Glomerular endothelial cell (primary cell): Measurements from ENCODE around the gene HPCAL1. TPM values are rescaled to one million over a fixed set of nuclear protein-coding genes. Genes with fewer than 3 reads are reported as not detected.

Source experiments
- DNase-seq: peaks from one replicate; pipeline ENCODE4 v3.0.0-alpha.2; 2011; ENCODE audit warnings: low read depth, low spot score; ENCODE audit errors: extremely low read depth
- total RNA-seq: library from RNA; depleted of rRNA; stranded (reverse); fragments of >200 nt; gene quantifications from 2 replicates; pipeline ENCODE4 v1.2.3, GENCODE V29; 2015

The HPCAL1 gene
- total RNA-seq, 1 donor from 2014 or later = 114 TPM

DNA sequence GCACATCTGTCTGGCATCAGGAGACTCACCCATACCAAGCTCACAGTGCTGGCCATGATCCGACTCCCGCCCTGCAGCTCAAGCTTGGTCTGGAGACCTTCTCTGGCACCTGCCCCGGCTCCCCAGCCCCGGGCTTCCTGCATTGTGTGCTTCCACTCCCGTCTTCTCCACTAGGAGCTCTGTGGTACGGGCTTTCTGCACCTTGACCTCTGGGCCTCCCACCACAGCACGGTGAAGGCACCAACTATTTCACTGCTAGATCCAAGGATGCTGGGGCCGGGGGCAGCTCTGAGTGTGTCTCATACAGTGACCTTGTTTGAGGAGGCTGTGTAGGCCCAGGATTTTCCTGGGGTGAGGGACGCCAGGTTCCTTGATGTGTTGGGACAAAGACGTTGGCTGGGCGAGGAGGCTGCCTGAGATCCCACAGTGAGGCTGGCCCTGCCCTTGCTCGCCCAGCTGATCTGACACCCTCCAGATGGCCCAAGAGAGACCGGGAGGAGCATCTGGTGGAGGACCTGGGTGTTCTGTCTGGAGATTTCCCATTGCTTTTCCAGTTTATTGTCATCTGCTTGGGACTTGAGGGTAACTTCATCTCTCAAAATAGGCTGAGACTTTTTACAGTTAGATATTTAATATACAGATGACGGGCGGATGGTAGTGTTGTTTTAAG, 64.0 kb downstream of the HPCAL1 start:
- DNase-seq = no peak

DNA sequence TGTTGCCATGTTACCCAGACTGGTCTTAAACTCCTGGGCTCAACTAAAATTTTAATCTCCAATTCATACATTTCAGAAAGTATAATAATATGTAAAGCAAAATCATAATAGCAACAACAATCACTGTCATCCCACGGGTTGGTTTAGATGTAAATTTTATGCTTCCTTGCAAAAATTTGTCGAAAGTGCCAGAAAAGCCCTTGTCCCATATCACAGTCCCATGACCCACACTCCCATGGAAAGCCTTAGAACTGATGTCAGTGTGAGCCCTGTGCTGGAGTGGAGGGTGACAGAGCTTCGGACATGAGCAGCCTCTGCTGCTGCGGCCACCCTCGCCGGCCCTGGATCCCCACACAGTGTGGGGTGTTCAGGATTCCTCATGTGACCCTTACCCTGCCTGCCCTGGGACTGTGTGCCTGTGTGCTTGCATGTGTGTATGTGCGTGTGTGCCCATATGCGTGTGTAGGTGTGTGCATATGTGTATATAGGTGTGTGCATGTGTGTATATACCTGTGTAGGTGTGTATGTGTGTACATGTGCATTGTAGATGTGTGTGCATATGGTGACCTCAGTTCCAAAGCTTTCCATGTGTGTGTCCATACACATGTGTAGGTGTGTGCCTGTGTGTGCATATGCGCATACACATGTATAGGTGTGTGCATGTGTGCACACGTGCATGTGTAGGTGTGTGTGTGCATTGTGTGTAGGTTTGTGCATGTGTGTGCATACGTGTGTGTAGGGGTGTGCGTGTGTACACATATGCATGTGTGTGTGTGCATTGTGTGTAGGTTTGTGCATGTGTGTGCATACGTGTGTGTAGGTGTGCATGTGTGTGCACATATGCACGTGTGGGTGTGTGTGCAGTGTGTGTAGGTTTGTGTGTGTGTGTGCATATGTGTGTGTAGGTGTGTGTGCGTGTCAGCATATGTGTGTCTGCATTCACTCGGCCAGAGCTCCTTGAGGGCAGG, 65.1 kb downstream of the HPCAL1 start:
- no peak for DNase-seq

DNA sequence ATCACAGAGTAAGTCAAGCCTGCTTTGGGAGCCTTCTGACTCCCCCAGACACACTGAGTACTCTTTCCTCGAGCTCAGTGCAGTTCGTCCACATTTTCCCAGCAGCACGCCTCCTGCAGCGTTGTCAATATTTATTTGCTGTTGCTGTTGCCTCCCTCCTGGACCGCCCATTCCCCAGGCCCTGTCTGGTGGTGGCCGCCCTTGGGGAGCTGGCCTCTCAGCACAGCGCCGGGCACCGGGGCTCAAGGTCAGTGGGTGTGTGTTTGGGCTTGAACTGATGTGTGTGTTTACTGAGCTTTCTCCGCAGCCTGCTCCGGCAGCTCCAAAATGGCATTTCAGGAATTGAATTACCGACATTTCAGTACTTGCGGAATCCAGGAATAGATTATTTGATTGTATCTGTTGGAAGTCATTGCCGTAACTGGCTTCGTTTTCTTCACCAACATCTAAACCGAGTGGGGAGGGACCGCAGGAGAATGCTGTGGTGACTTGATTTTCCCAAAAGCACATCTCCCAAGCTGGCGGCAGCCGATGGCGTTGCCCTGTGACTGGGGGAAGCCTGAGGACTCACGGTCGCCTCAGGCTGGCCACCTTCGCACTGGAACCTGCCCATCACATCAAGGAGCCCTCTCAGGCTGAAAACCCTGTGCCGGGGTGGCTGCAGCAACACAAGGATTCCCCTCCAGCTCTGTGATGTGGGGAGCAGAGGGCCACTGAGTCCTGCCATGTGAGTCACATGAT, 66.0 kb downstream of the HPCAL1 start:
- DNase-seq = no peak

DNA sequence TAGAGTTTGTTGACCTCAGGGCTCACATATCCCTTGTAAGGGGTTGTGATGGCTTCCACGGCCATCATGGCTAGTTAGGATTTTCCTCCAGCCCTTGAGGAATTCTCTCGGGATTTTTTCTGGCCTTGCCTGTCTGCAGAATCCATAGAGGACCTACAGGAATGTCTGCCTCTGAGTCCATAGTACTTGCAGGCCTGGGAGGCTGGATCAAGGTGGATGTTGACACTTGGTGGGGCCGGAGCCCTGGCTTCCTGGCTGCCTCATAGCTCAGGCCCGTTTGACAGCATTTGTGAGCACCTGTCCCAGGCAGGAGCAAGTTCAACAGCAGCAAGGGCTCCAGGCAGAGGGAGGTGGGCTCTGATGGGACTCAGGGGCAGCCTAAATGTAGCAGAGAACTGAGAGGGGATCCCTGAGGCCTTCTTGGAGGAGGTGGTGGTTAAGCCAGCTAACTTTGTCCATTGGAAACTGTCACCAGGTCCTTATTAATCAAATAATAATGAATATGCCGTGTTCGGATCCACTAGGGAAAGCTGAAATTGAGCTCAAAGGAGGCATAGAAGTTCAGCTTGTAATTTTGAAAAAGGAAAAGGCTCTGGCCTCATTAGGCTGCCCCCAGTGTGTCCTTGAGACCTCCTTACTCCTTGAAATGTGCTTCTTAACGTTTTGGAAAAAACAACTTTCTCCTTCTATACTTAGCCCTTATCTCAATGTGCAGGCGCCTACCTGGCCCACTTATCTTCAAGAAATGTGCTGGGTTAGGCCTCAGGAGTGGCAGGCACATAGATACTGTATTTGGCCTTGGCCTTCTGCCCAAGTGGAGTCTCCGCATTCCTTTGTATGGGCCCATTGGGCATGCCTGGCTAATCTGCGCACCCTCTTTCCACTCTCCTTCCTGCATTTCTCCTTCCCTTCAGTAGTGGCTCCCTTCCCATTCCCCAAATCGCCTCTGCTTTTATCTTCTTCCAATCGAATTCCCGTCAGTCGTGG, 66.9 kb downstream of the HPCAL1 start:
- no peak for DNase-seq

DNA sequence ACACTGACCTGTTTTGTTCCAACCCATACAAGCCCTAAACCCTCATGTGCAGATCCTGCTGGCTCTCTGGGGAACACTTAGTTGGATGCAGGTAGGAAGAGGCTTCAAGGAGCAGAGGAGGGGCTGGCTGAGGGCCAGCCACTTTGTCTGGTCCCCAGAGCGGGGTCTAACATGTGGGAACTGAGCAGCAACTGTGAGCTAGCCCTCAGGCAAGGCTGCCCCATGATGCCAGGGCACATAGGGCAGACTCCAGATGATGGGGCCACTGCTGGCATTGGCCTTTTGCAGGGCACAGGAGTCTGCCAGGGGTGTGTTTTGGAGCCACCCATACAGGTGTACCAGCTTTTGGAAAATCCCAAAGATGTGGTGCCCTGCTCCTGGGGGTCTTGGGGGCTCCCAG, 67.7 kb downstream of the HPCAL1 start:
- DNase-seq = no peak

DNA sequence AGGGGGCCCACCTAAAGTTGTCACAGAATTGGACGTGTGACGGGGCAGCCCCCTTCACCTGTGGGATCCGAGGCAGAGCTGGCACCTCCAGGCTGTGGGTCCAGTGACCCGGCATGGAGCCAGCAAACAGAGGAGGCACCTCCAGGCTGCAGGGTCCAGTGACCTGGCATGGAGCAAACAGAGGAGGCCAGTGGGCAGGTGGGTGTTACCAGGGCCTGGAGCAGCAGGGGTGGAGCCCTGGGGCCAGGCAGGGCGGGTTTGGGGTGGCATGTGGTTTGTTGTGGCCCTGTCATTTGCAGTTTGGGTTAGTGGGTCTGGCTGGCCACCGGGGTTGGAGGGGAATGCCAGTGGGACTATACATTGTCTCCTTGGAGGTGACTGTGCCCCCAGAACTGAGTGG, 68.2 kb downstream of the HPCAL1 start:
- DNase-seq = no peak

DNA sequence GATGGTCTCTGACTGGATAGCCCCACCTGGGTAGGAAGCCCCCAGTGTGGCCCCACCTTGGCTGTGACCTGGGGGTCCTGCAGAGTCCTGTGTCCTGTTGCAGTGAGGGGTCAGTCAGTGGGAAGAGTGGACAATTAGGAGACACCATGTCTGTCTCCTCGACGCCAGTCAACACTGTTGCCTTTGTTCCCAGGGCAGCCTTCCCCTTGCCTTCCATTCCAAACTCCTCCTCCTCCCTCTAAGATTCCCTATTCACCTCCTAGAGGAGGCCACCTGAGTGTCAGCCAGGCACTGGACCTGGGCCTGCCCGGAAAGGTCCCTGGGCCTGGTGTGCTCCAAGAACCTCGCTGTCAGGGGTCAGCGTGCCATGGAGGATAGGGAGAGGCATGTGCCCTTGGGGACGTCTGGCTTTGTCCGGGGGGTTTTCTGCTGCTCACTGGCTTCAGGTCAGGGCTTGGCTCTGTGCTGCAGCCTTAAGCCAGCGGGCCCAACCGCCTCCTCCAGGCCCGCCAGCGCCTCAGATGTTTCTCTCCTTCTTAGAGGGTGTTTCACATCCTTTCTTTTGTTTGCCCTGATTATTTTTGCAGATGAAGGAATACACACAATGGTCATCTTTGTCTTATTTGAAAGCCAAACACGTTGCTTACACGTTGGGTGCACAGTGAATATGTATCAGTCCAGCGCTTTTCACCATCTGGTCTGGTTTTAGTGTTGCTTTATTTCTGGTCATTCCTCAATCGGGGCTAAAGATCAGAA, 68.9 kb downstream of the HPCAL1 start:
- DNase-seq = no peak

DNA sequence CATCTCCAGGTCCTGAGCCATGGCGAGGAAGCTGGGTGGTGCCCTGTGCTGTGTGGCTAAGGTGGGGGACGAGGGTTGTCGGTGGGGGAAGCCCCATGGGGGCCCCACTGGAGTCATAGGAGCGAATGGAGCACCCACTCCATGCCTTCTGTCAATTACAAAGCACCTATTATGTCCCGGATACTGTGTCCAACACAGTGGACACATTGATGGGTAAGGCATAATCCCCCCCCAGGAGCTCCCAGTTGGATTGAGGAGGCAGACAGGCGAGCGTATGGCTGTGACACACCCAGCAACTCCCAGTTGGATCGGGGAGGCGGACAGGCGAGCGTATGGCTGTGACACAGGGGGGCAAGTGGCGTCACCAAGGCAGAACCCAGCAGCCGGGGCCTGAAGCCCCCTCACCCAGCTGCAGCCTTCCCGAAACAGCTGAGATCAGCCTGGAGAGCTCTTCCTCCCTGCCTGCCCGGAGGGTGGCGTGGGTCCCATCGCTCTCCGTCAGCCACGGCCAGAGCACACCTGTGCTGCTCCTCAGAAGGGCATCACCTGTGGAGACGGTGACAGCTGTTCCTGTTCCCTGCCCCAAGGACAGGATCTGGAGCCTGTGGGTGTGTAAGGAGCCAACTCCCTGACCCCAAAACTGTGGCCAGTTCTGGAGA, 69.6 kb downstream of the HPCAL1 start:
- no peak for DNase-seq

DNA sequence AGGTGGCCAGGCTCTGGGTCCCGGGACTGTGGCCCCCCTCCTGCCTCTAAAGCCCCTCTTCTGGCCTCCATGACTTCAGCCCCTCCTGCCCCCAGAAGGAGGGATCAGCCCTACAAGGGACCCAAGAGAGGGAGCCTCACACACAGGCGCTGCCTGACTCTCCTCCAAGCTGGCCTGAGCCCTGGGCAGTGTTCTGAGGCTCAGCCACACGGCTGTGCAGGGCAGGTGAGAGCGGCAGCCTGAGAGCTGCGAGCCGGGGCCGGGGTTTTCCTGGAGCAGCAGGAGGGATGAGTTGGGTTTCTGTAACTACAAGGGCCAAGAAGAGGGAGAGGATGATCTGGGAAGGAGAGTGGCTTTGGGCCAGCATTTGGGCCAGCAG, 70.1 kb downstream of the HPCAL1 start:
- DNase-seq = no peak

DNA sequence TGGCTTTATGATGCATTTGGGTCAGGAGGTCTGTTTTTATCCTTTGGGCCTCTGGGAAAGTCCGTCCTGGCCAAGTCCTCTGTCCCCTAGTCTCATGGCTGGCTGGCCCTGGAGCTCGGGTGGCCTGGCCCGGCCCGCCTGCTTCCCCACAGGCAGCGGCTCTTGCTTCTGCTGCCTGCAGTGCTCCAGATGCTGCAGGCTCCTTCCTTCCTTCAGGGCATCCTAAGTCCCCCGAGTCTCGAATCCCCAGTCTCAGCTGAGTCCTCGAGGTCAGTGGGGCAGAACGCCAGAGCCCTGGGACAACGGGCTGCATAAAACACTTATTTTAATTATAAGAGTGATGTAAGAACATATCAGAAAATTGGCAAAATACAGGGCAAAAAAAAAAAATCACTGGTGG, 71.2 kb downstream of the HPCAL1 start:
- no peak for DNase-seq

DNA sequence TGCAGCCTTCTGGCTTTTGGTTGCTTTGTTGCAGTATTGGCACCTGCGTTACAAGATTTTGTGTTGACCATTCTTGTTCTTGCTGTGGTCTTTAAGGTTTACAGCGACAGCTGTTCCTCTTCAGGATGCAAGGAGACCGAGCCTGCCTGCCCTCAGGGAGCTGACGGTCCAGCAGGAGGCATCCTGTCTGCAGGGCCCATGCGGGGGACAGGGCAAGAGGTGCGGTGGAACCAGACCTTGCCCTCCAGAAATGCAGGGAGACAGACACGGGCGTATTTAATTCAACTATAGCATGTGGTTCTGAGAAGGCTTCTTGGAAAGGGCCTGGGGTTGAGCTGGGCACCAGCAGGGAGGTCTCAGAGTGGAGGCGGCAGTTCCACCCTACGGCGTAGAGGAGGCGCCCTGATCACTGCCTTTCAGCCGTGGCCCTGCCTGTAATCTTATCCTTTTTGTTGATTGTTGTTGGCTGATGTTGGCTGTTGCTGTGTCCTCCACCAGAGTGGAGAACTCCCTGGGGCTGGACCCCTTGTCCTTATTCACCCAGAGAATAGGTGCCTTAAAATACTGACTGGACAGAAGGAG, 71.7 kb downstream of the HPCAL1 start:
- no peak for DNase-seq

DNA sequence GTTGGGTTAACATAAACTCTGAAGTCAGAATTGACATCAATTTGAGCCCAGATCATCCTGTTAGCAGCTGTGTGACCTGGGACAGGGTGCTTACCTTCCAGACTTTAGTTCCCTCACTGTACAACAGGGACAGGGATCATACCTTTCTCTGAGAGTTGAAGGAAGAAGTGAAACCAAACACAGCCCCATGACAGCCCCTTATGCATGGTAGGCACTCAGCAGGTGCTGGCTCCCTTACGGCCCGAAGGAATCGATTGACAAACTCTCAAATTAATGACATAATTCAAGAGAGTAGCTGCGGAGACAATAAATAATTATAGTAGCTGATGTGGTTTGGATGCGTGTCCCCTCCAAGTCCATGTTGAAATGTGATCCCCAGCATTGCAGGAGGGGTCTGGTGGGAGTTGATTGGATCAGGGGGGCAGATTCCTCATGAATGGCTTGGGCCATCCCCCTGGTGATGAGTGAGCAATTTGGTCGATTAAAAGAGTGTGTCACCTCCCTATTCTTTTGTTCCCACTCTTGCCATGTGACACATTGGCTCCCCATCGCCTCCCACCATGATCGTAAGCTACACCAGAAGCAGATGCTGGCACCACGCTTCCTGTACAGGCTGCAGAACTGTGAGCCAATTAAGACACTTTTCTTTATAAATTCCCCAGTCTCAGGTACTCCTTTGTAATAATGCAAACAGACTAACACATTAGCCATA, 73.0 kb downstream of the HPCAL1 start:
- DNase-seq = no peak

DNA sequence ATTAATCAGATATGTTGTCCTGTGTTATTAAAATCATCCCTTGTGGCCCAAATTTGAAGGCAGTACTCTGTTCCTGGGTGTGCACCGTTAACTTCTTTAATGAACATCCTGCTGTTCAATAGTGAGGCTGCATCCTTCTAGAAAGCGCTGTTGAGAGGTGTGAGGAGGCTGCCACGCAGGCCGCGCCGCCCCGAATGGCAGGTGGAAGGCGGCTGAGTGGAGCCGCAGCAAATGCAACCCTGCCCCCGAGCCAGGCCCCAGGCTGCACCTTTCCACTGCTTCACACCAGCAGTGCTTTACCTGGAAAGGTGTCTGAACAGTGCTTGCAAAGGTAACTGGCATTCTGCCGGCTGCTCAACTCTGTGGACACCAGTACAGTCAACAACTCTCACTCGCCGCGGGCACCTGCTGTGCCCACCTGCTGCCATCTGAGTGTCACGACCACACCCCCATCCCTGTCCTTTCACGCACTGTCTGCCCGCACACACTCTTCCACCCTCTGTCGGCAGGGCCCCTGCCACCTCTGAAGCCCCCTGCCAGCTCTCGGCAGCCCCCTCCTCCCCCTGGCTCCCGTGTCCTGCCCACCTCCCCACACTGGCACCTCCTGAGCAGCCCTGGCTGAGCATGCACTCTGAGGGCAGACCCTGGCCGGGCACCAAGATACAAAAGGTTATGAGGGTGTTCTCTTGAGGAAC, 74.5 kb downstream of the HPCAL1 start:
- DNase-seq = no peak

DNA sequence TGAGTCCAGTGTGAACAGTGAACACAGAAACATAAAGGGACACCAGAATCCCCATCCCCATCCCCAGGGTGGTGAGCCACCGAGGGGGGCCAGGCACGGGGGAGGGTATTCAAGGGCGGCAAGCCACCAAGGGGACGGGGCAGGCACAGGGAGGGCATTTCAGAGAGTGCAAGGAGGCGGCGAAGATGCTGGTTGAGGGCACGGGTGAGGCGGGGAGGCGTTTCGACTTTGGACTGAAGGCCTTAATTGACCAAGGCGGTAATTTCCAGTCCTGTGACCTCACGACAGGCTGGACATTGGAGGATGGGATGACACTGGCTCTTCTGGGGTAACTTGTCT, 75.0 kb downstream of the HPCAL1 start:
- DNase-seq = no peak

DNA sequence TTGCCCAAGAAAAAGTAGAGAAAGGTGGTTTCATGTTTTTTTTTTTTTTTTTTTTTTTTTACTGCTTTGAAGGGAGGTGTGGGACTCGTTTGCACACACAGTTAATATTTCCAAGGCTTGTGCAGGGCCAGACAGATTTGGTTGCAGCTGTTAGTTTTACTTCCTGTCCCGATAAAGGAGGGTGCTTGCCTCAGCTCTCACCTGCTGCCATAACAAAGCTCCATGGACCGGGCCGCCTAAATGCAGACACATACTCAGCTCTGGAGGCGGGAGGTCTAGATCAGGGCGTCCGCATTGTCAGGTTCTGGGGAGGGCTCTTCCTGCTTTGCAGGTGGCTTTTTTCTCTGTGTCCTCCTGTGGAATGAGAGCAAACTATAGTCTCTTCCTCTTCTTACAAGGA, 75.5 kb downstream of the HPCAL1 start:
- no peak for DNase-seq

DNA sequence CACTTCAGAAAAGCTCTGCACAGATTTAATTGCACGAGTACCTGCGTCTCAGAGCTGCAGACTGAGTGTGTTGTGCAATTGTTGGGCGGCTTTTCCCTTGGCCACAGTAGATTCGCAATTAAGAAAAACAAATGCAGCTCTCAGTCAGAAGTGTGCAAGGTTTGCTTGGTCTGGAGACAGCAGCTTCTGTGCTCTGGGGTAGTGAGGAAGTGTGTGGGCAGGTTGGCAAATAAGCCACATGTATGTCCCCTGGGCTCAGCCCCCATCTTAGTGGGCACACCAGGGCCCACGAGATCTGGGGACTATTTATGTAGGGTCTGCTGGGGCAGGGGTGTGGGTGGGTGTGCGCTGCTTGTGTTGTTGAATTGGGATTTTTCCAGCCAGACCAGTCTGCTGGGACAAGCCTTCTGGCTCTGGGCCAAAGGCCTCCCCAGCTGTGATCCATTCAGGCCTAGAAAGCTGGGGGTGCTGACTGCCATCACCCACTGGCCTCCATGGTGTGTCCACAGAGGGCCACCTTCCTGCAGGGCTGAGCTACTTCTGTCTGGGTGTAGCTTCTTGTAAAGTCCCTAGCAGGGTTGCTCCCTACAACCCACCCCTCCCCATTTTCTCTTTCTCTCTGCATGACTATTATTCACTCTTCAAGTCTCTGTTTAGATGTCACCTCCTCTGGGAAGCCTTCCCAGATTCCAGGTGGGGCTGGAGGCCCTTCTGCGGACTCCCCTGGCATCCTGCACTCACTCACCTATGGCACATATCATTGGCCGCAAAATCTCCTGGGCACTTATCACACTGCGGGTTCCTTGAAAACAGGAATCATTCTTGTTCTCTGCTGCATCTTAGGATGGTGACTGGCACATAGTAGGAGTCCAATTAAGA, 77.6 kb downstream of the HPCAL1 start:
- DNase-seq = no peak

DNA sequence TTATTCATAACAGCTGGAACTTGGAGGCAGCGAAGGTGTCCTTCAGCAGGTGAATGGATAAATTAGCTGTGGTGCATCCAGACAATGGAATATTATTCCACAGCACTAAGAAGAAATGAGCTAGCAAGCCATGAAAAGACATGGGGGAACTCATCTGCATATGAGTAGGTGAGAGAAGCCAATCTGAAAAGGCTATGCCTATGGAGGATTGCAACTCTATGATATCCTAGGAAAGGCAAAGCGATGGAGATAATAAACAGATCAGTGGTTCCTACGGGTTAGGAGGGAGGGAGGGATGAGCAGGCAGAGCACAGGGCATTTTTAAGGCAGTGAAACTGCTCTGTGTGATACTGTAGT, 79.3 kb downstream of the HPCAL1 start:
- no peak for DNase-seq
